ENCODE results near the gene PTPRH. TPM values are rescaled to one million over a fixed set of nuclear protein-coding genes. Genes with fewer than 3 reads are reported as not detected.

PTPRH gene
- total RNA-seq, 1 donor from 2014 or later, result 1.2 TPM

DNA sequence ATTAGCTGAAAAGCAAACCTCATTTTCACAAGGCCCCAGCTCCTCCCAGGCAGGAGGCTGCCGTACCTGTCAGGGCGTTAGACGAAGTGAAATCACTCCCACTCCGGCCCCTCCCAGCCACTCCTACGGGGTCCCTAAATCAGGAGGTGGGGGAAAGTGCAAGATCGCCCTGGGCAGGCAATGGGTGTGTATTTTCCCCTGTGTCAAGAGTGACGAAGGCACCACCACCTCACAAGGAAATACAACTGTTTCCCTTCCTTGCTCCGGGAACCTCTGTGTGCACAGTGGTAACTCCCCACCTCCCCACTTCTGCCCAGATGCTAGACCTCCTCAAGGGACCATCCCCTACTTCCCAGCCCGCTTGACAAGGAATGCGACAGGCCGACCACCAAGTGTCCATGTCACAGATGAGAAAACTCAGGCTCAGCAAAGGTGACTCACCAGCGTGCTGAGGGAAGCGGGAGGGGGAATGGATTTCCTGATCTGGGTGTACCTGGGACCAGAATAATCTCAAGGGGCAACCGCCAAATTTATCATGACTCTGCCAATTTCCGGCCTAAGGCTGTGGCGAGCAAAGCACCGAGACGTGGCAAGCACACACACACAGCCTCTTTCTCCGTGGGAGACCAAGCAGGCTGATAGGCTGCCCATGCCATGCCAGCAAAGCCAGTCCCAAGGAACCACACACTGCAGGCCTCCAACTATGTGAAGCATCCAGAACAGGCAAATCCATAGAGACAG, 42.2 kb upstream of the PTPRH start:
- Mint-ChIP-seq H3K9me3 (no peaks in the 10 kb centered on the region), H3K4me1 (peaks cover 31% of the 10 kb centered on the region), H3K27me3 (ENCODE audit: low read depth) (no peaks in the 10 kb centered on the region), H3K27ac (ENCODE audit: unreplicated experiment) (no peak overlapping the region), H3K36me3 (ENCODE audit: low read depth) (no peaks in the 10 kb centered on the region), H3K4me3 (no peak overlapping the region)
- DNase-seq (ENCODE audit: low read depth, low spot score), result no peak
- TF ChIP-seq, protein P1, sequence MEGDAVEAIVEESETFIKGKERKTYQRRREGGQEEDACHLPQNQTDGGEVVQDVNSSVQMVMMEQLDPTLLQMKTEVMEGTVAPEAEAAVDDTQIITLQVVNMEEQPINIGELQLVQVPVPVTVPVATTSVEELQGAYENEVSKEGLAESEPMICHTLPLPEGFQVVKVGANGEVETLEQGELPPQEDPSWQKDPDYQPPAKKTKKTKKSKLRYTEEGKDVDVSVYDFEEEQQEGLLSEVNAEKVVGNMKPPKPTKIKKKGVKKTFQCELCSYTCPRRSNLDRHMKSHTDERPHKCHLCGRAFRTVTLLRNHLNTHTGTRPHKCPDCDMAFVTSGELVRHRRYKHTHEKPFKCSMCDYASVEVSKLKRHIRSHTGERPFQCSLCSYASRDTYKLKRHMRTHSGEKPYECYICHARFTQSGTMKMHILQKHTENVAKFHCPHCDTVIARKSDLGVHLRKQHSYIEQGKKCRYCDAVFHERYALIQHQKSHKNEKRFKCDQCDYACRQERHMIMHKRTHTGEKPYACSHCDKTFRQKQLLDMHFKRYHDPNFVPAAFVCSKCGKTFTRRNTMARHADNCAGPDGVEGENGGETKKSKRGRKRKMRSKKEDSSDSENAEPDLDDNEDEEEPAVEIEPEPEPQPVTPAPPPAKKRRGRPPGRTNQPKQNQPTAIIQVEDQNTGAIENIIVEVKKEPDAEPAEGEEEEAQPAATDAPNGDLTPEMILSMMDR (conservative IDR thresholded peaks at IDR 0.05), result no peak

DNA sequence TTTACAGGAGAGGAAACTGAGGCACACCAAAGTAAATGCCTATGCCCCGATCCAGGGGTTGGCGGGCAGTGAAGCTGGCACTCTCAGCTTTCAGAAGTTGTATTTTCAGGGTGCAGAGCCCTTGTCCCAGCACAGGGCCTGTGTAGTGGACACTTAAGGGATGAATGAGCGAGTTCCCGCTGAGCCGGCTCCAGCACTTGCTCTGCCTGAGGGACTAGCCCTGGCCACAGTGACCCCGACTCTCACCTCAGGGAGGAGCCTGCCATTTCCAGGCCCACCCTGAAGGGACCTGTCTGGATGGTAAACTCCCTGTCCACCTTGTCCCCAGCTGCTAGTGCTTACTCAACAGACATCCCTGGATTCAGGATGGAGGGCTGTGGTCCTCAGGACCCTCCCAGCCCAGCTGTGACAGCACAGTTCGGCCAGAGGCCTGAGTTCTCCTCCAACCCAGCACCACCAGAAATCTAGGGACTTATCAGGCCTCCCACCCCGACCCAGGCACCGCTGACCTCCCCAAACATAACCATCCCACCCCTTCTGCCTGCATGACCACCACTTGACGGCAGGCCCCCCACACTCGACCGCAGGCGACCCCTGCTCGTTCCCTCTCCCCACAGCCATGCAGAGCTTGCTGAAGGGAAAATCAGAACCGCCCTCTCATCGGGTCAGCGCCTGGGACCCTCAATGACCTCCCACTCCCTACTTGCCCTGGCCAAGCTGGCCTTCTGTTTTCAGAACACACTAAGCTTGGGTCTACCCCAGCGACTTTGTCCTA, 41.1 kb upstream of the PTPRH start:
- no peak overlapping the region for H3K4me3 Mint-ChIP-seq
- H3K4me1 Mint-ChIP-seq, result peaks cover 21% of the 10 kb centered on the region
- no peaks in the 10 kb centered on the region for H3K36me3 Mint-ChIP-seq (ENCODE audit: low read depth)
- H3K27ac Mint-ChIP-seq (ENCODE audit: unreplicated experiment), result no peak overlapping the region
- DNase-seq (ENCODE audit: low read depth, low spot score), result no peak
- no peaks in the 10 kb centered on the region for H3K27me3 Mint-ChIP-seq (ENCODE audit: low read depth)
- no peaks in the 10 kb centered on the region for H3K9me3 Mint-ChIP-seq
- TF ChIP-seq, protein P1 (conservative IDR thresholded peaks at IDR 0.05), result no peak

DNA sequence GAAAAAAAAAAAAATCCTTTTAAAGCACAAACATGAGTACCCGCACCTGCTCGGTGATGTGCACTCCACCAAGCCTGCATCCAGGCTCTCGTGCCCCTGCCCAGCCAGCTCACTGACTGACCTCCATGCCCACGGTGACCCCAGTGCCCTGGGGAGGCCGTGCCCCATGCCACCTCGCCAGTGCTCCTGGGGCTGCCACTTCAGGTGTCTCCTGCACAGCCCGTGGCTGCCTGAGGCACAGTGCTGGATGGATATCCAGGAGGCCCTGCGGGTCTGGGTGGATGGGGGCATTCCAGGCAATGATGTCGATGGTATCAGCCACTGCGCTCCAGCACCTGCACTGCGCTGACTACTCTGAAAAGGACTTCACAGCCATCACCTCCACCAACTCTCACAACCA, 40.5 kb upstream of the PTPRH start:
- TF ChIP-seq, protein P1 (conservative IDR thresholded peaks at IDR 0.05), result no peak
- Mint-ChIP-seq H3K4me3 (no peak overlapping the region), H3K27ac (ENCODE audit: unreplicated experiment) (no peak overlapping the region), H3K9me3 (no peaks in the 10 kb centered on the region), H3K27me3 (ENCODE audit: low read depth) (no peaks in the 10 kb centered on the region), H3K4me1 (peaks cover 17% of the 10 kb centered on the region), H3K36me3 (ENCODE audit: low read depth) (no peaks in the 10 kb centered on the region)
- DNase-seq (ENCODE audit: low read depth, low spot score), result no peak

DNA sequence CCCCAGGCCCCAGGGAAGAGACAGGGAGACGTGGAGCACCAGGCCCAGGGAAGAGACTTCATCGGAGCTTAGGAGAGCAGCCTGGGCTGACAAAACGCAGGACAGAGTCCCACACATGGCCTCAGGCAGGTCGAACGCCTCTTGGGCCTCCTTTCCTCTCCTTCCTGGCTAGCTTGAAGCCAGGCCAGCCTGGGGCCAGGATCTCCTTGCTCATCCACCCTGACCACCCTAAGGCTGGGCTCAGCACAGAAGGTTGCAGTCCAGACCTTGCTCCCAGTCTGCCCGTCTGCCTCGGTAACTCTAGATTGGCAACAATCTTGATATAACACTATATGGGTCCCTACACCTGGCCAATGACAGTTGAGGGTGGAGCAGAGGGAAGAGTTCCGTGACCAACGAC, 39.4 kb upstream of the PTPRH start:
- H3K36me3 Mint-ChIP-seq (ENCODE audit: low read depth), result no peaks in the 10 kb centered on the region

GRCh38 chr19:55248166-55248675, 38.9 kb upstream of the PTPRH start:
- TF ChIP-seq, protein P1 (conservative IDR thresholded peaks at IDR 0.05), result no peak
- Mint-ChIP-seq H3K27ac (ENCODE audit: unreplicated experiment) (no peak overlapping the region), H3K4me1 (peaks cover 11% of the 10 kb centered on the region), H3K27me3 (ENCODE audit: low read depth) (no peaks in the 10 kb centered on the region), H3K36me3 (ENCODE audit: low read depth) (no peaks in the 10 kb centered on the region), H3K9me3 (no peaks in the 10 kb centered on the region), H3K4me3 (no peak overlapping the region)
- no peak for DNase-seq (ENCODE audit: low read depth, low spot score)

More for the DNA sequence above, 39.4 kb upstream of the PTPRH start:
- no peaks in the 10 kb centered on the region for H3K9me3 Mint-ChIP-seq
- H3K4me1 Mint-ChIP-seq, result peaks cover 11% of the 10 kb centered on the region
- no peak overlapping the region for H3K27ac Mint-ChIP-seq (ENCODE audit: unreplicated experiment)
- no peak overlapping the region for H3K4me3 Mint-ChIP-seq
- no peak for DNase-seq (ENCODE audit: low read depth, low spot score)
- H3K27me3 Mint-ChIP-seq (ENCODE audit: low read depth), result no peaks in the 10 kb centered on the region
- TF ChIP-seq, protein P1 (conservative IDR thresholded peaks at IDR 0.05), result no peak
